Measurements from ENCODE around the gene NUDCD3.

Gene NUDCD3

GRCh38 chr7:44451123-44451522, 39.3 kb downstream of the NUDCD3 start:
- TF ChIP-seq CTCF (IDR thresholded peaks at IDR 0.05; ENCODE audit: low read depth, low read length) = no peak
- Histone ChIP-seq H3K36me3 (peaks cover 24% of the 10 kb centered on the region), H3K4me3 (ENCODE audit: low read depth, low read length) (no peak overlapping the region), H3K4me1 (no peaks in the 10 kb centered on the region), H3K9me3 (no peaks in the 10 kb centered on the region), H3K27me3 (no peaks in the 10 kb centered on the region)
- DNase-seq = no peak

GRCh38 chr7:44449584-44449928, 40.9 kb downstream of the NUDCD3 start:
- Histone ChIP-seq H3K9me3 (no peaks in the 10 kb centered on the region), H3K27me3 (no peaks in the 10 kb centered on the region), H3K4me1 (no peaks in the 10 kb centered on the region), H3K36me3 (peaks cover 22% of the 10 kb centered on the region), H3K4me3 (ENCODE audit: low read depth, low read length) (no peak overlapping the region)
- DNase-seq = no peak
- no peak for TF ChIP-seq CTCF (IDR thresholded peaks at IDR 0.05; ENCODE audit: low read depth, low read length)

GRCh38 chr7:44448922-44449583, 41.4 kb downstream of the NUDCD3 start:
- Histone ChIP-seq H3K4me3 (ENCODE audit: low read depth, low read length) (no peak overlapping the region), H3K9me3 (no peaks in the 10 kb centered on the region), H3K36me3 (peaks cover 22% of the 10 kb centered on the region), H3K4me1 (no peaks in the 10 kb centered on the region), H3K27me3 (no peaks in the 10 kb centered on the region)
- no peak for DNase-seq
- TF ChIP-seq CTCF (IDR thresholded peaks at IDR 0.05; ENCODE audit: low read depth, low read length) = no peak

- no peak for DNase-seq
- H3K4me3 ChIP-seq (ENCODE audit: low read depth, low read length) = no peak overlapping the region
- H3K4me1 ChIP-seq = no peaks in the 10 kb centered on the region
- H3K9me3 ChIP-seq = no peaks in the 10 kb centered on the region
- no peaks in the 10 kb centered on the region for H3K27me3 ChIP-seq
- no peak for TF ChIP-seq CTCF (IDR thresholded peaks at IDR 0.05; ENCODE audit: low read depth, low read length)
- H3K36me3 ChIP-seq = peaks cover 25% of the 10 kb centered on the region
Observed at GRCh38 chr7:44447874-44448425, 42.5 kb downstream of the NUDCD3 start.

GRCh38 chr7:44445986-44446671, 44.3 kb downstream of the NUDCD3 start:
- TF ChIP-seq CTCF (IDR thresholded peaks at IDR 0.05; ENCODE audit: low read depth, low read length) = no peak
- no peak overlapping the region for H3K4me3 ChIP-seq (ENCODE audit: low read depth, low read length)
- H3K4me1 ChIP-seq = no peaks in the 10 kb centered on the region
- DNase-seq = no peak
- H3K9me3 ChIP-seq = no peaks in the 10 kb centered on the region
- peaks cover 22% of the 10 kb centered on the region for H3K36me3 ChIP-seq
- no peaks in the 10 kb centered on the region for H3K27me3 ChIP-seq

GRCh38 chr7:44441079-44441478, 49.4 kb downstream of the NUDCD3 start:
- no peak for DNase-seq
- TF ChIP-seq CTCF (IDR thresholded peaks at IDR 0.05; ENCODE audit: low read depth, low read length) = no peak
- Histone ChIP-seq H3K27me3 (no peaks in the 10 kb centered on the region), H3K36me3 (peaks cover 9% of the 10 kb centered on the region), H3K4me3 (ENCODE audit: low read depth, low read length) (no peak overlapping the region), H3K4me1 (no peaks in the 10 kb centered on the region), H3K9me3 (no peaks in the 10 kb centered on the region)

Measured in BE2C (cell line).